GM23338 (cell line): ENCODE measurements around the gene ERBB4.

ENCODE experiments used
- CTCF ChIP-seq, 2 experiments: fragments of 200-600 bp in 1 of 2; sonication (generic) in 1 of 2; conservative IDR thresholded peaks; 2 replicates each; pipeline versions ENCODE4 v1.5.1 to v1.6.1; 2016 to 2017; ENCODE audit warnings: antibody characterized with exemption in 2 of 2, low read depth in 2 of 2, mild to moderate bottlenecking in 2 of 2, moderate library complexity in 1 of 2
- ETS1 ChIP-seq: IDR thresholded peaks from 2 replicates; pipeline ENCODE4 v1.6.1; 2016; ENCODE audit warnings: antibody characterized with exemption
- EZH2 ChIP-seq: fragments of 200-600 bp; sonication (generic); IDR thresholded peaks from one replicate; pipeline ENCODE4 v1.8.0; 2017; ENCODE audit warnings: antibody characterized with exemption, mild to moderate bottlenecking, low read depth; ENCODE audit not compliant: unreplicated experiment
- EZH2phosphoT487 ChIP-seq: fragments of 200-600 bp; sonication (generic); IDR thresholded peaks from one replicate; pipeline ENCODE4 v1.8.1; 2018; ENCODE audit warnings: antibody characterized with exemption; ENCODE audit not compliant: unreplicated experiment
- POLR2AphosphoS5 ChIP-seq: IDR thresholded peaks from 2 replicates; pipeline ENCODE4 v1.6.1; 2016; ENCODE audit warnings: antibody characterized with exemption, low read depth
- ZNF331 ChIP-seq: fragments of 250-450 bp; sonication (Bioruptor Pico); IDR thresholded peaks from 2 replicates; pipeline ENCODE4 v1.5.0; 2020; ENCODE audit warnings: low read depth, mild to moderate bottlenecking, moderate library complexity
- TF ChIP-seq, protein P1 (sequence below): IDR thresholded peaks from one replicate; pipeline ENCODE4 v1.6.1; 2018; ENCODE audit warnings: antibody characterized with exemption; ENCODE audit not compliant: unreplicated experiment

GRCh38 chr2:211495339-211495738, 1043.3 kb downstream of the ERBB4 start:
- TF ChIP-seq CTCF (conservative IDR thresholded peaks at IDR 0.05; ENCODE audit: low read depth in 2 of 2) = no peak
- no peak for TF ChIP-seq POLR2AphosphoS5
- TF ChIP-seq EZH2 = no peak
- TF ChIP-seq ETS1 = no peak
- TF ChIP-seq, protein P1, sequence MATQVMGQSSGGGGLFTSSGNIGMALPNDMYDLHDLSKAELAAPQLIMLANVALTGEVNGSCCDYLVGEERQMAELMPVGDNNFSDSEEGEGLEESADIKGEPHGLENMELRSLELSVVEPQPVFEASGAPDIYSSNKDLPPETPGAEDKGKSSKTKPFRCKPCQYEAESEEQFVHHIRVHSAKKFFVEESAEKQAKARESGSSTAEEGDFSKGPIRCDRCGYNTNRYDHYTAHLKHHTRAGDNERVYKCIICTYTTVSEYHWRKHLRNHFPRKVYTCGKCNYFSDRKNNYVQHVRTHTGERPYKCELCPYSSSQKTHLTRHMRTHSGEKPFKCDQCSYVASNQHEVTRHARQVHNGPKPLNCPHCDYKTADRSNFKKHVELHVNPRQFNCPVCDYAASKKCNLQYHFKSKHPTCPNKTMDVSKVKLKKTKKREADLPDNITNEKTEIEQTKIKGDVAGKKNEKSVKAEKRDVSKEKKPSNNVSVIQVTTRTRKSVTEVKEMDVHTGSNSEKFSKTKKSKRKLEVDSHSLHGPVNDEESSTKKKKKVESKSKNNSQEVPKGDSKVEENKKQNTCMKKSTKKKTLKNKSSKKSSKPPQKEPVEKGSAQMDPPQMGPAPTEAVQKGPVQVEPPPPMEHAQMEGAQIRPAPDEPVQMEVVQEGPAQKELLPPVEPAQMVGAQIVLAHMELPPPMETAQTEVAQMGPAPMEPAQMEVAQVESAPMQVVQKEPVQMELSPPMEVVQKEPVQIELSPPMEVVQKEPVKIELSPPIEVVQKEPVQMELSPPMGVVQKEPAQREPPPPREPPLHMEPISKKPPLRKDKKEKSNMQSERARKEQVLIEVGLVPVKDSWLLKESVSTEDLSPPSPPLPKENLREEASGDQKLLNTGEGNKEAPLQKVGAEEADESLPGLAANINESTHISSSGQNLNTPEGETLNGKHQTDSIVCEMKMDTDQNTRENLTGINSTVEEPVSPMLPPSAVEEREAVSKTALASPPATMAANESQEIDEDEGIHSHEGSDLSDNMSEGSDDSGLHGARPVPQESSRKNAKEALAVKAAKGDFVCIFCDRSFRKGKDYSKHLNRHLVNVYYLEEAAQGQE = no peak
- TF ChIP-seq EZH2phosphoT487 = no peak
- no peak for TF ChIP-seq ZNF331
